GM20431 (cell line): Measurements from ENCODE around the gene FAM72B.
"Not testable (repeated sequence)": the region's sequence is repeated elsewhere in the genome, so short reads cannot be mapped to it uniquely, and the experiment has no call there.

Experiments
- in situ Hi-C: fragments of 300-500 bp; cut with MseI, MboI; formaldehyde crosslinking; loops from one replicate; pipeline ENCODE4 v1.15.0; 2020; ENCODE audit warnings: low sequenced_read_pairs; ENCODE audit not compliant: unreplicated experiment

FAM72B gene

DNA sequence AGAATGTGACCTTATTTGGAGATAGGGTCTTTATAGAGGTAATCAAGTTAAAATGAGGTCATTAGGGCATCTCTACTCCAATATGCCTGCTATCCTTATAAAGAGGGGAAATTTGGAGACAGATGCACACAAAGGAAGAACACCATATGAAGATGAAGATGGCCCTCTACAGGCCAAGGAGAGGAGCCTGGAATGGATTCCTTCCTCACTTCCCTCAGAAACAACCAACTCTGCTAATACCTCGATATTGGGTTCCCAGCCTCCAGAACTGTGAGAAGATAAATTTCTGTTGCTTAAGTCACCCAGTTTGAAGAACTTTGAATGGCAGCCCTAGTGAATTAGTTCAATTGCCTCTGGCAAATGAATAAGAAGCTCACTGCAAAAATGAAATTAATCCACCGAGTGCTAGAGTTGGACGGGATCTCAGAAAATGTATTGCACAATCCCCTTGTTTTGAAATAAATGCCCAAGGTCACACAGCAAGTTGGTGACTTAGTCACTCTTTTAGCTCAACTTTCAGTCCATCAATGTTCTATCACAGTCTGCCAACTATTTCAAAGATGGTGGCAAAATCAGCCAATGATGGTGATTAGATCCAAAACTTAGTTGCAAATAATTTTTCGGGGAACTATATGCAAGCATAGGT, 27.1 kb downstream of the FAM72B start:
- in situ Hi-C loops: not testable (repeated sequence)

DNA sequence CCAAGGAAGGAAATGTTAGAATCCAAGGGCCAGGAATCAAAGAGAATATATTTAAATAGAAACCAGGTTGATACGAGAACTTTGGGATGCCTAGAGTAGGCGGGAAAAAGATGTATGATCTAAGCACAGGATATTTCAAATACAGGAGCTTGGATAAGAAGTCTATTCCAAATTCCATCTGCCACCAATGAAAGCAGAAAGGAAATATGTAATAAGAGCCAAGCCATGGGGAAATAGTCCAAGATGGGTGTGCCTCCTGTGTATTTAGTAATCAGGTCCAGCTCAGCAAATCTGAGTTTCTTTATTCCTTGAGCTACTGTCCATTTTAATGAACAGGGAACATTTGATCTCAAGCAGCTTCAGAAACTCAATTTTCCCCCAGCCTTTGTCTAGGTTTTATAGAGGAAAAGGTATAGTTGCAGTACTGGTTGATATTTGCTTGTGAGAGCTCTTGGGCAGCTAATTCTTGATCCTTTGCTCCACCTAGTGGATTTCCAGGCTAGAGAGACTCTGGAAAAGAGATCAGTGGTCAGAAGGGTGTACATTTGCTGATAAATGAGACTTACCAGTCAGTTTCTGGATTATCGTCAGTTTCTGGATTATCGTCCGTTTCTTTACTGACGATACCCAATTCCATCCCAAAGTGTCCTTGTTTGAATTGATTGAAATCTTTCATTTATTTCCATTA, 28.3 kb downstream of the FAM72B start:
- in situ Hi-C loops: not testable (repeated sequence)

DNA sequence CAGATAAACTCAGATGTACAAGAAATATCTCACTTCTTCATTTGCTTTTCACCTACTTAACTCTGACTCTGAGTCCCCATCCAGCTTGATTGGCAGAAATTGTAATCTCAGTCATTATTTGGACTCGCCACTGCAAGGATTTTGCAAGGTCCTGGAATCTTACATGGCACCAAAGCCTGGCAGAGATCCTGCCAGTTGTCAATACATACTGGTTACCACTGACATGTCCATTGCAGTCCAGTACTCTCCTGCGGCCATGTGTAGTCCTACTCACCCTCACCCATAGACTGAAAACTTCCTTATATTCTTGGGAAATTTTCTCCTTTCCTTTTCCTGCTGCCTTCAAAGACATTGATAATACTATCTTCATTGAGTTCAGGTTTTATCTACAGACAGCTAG, 29.3 kb downstream of the FAM72B start:
- in situ Hi-C loops: not testable (repeated sequence)

DNA sequence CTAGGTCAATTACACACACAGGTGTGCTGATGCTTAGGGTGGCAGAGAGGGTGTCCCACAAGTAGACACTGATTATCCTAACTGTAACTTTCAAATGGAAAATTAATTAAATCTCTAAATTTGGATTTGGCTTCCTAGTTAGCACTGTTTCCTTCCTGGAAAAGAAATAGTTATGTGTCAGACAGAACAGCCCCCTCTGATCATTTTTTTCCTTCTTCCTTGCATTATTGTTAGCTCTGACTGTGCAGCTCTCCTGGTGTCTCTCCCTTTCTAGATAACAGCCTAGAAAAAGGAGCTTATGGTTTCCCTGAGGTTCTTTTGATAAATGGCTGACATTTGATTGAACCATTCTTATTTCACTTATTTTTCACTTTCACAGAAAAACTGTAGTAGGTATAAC, 31.4 kb downstream of the FAM72B start:
- in situ Hi-C loops: not testable (repeated sequence)

DNA sequence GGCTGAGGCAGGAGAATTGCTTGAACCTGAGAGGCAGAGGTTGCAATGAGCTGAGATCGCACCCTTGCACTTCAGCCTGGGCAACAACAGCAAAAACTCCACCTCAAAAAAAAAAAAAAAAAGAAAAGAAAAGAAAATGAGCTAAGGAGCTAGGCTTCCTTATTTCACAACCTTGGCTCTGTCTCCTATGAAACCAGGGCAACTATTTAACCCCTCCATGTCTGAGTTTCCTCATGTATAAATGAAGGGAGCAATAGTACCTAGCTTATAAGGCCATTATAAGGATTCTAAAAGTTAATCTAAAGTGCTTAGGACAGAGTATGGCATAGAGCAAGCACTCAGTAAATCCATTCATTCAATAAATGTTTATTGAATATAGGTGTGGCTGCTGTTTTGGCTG, 32.8 kb downstream of the FAM72B start:
- in situ Hi-C loops: not testable (repeated sequence)

DNA sequence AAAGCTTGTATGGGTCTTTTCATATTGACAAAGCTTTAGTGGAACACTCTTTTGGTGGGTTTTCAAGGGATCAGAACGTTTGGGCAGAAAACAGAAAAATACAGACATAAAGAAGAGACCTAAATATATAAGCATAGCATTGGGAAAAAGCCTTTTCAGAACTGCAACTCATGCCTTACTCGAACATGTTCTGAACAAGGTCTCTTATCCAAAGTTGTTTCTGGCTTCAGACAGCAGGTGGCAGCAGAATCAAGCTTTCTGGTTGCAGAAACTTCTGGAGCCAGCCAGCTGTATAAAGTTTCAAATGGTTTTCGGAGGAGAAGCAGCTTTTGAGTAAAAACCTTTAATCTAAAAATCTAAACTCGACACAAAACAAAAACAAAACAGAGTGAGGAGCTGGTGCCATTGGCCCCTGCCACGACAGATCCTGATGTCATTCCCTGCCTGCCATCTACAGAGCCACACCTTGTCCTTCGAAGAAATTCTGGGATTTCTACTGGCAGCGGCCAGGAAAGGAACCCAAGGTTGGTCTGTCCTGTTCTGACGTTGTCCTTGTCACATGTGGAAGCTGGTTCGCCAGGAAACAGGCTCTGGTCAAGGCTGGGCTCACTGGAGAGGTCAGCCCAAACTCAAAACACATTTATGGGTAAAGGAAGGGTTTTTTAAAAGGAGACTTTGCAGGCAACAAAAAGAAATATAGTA, 35.5 kb downstream of the FAM72B start:
- in situ Hi-C loops: not testable (repeated sequence)

DNA sequence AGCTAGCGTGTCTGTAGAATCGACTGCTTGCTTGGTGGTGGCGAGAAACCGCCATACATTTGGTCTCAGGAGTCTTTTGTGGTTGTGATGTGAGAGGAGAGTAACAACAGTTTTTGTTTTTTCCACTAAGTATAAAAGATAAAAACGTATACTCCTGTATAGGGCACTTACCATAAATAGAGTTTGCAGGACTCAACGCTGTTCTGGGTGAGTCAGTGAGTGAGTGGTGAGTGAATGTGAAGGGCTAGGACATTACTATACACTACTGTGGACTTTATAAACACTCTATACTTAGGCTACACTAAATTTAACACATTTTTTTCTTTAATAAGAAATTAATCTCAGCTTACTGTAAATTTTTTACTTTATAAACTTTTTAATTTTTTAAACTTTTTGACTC, 43.7 kb downstream of the FAM72B start:
- in situ Hi-C loops: not testable (repeated sequence)

DNA sequence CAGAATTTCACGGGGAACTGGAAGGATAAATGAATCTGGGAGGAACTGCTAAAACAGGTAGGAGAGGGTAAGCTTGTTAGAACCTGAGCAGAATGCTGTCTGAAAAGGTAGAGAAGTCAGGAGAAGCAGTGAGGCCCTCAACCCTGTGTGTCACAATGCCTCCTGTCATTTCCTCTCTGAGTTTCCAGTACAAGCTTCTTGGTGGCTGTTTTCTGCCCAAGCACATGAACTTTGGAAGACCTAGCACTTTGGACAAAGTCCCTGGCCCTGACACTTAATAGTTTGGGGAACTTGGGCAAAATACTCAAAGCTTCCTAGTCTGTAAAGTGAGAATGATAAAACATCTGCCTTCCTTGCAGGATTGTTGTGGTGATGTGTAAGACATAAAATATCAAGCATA, 52.6 kb downstream of the FAM72B start:
- in situ Hi-C loops: not testable (repeated sequence)

DNA sequence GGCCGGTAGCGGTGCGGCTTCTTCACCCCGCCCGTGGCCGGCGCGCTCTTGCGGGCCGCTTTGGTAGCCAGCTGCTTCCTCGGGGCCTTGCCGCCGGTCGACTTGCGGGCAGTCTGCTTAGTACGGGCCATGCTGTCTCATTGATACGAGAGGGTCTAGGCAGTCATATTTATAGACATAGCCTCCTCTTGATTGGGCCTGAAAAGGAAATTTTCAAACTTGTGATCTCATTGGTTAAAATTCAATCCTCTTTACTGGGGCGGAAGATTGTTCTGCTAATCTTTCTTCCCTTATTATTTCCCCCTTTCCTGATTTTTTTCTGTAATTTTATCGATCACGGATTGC, 65.7 kb downstream of the FAM72B start:
- in situ Hi-C loops: not testable (repeated sequence)
